GDM1 (cell line): ENCODE results near the gene GPT2.
"Not testable (repeated sequence)": the region's sequence is repeated elsewhere in the genome, so short reads cannot be mapped to it uniquely, and the experiment has no call there.

Experiments
- DNase-seq: peaks from one replicate; lab custom pipeline; 2025; lab: John Stamatoyannopoulos, UW

Gene GPT2

GRCh38 chr16:46923513-46924295 is 39.5 kb downstream of the GPT2 start:
- DNase-seq, result no peak

DNA sequence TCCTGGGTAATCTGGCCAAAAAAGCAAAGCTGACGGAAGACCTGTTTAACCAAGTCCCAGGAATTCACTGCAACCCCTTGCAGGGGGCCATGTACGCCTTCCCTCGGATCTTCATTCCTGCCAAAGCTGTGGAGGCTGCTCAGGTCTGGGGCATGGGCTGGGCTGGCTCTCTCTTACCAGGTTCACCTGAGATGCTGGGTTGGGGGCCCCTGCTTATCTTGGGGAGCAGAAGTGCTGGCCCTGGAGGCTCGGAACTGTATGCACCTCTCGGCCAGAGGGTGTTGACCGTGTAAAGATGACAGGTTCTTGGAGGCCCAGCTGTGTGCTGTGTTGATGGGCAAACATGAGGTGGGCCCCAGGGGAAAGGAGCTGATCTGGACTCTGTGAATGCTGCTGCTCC is 40.2 kb downstream of the GPT2 start:
- DNase-seq, result no peak

DNA sequence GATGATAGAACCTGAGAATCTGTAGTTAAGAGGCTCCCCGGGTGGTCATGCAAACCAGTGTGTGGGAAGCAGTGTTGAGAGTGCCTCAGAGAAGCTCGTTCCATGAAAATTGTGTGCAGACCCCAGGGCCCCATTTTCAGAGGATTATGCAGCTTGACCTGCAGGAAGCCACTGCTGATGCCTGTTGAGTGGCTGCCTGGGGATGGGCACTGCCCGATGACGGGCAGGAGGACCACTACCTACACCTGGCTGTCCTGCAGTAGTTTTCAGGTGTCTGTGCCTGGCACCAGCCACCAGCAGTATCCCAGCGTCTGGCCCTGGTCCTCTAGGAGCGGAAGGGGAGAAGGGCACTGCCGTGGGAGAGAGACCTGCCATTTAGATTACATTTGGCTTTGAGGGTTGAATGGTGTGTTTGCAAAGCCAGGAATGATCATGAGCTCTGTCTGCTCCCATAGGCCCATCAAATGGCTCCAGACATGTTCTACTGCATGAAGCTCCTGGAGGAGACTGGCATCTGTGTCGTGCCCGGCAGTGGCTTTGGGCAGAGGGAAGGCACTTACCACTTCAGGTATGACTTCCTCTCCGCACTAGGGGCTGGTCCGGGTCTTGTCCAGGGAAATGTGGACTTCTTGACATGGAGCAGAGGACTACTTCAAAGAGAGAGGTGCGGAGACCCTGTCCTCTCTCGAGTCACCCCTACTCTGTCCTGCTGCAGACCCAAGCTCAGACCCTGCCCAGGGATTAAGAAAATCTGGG is 42.5 kb downstream of the GPT2 start:
- DNase-seq, result no peak

DNA sequence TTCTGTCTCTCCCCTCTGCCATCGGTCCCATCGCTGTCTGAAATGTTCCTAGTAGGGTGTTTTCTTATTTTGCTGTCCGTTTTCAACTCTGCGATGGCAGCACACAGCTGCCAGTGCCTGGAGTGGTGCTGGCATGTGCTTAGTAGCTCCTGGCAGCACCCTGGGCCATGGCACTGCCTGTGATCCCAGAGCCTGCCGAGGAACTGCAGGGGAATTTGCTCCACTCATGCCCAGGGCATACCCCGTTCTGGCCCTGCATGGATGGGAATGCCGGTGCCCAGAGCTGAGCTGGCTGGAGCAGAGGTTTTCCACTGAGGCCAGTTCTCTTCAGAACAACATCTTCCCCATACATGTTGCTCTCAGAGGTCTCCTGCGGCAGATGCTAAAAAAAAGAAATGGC is 43.1 kb downstream of the GPT2 start:
- no peak for DNase-seq

GRCh38 chr16:46928811-46929210 is 44.6 kb downstream of the GPT2 start:
- DNase-seq, result no peak

- DNase-seq, result no peak
Measured at GRCh38 chr16:46929378-46930332, 45.5 kb downstream of the GPT2 start.

DNA sequence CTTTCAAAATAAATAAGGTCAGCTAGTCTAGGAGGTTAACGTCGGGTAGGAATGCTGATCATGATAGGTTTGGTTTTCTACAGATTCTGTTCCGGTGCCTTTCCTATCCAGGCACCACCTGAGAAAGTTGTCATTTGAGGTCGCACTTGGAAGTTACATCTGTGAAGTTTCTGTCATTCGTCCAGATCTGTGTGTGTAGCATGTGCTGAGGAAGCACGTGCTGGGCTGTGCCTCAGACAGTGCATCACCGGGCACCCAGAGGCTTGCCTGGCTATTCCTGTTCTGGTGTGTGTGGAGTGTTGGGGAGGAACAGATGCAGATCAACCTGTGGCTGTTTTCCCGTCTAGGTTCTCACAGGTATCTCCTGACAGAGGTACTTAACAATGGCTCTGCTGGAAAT is 46.7 kb downstream of the GPT2 start:
- DNase-seq, result no peak

DNA sequence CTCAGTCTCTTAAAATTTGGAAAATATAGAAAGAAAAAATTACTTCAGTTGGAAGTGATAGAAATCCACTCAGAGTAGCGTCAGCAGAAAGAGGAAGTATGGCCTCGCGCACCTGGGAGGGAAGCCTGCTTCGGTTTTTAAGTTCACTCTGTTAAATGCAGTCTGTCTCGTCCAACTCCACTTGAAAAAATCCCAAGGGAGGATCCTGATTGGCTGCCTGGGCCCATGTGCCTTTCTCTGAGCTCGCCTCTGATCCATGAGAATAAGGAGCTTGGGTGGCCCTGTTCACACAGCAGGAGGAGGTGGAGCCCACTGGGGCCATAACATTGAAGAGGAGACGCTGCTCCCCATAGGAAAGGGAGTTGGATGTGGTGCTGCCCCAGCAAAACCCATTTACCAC is 48.6 kb downstream of the GPT2 start:
- DNase-seq, result no peak

DNA sequence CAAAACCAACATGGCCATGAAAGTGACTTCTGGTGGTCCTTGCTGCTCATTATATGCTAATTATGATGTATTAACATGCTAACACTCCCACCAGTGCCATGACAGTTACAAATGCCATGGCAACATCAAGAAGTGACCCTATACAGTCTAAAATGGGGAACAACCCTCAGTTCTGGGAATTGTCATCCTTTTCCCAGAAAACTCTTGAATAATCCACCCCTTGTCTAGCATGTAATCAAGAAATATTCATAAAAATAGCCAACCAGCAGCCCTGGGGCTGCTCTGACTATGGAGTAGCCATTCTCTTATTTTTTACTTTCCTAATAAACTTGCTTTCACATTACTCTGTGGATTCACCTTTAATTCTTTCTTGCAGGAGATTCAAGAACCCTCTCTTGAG is 53.4 kb downstream of the GPT2 start:
- no peak for DNase-seq

- DNase-seq, result not testable (repeated sequence)
Measured at GRCh38 chr16:46944713-46945112, 60.6 kb downstream of the GPT2 start.

DNA sequence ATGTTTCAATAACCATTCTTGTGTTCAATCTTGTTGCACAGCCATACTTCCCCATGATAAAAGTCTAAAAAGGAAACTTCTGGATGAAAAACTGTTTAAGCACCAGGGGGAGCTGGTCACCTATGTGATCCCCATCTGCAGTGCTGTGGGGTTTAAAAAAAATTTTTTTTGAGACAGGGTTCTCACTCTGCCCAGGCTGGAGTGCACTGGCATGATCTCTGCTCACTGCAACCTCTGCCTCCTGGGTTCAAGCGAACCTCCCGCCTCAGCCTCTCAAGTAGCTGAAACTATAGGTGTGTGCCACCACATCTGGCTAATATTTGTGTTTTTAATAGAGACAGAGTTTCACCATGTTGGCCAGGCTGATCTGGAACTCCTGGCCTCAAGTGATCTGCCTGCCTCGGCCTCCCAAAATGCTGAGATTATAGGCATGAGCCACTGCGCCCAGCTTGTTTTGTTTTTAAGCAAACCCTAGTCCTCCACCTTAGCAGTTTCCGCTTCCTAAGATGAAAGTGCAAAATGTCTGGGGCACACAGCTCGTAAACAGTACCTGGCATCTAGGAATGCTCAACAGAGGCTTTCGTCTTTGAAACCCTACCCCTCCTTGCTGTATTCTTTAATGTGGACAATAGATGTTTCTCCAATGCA is 63.9 kb downstream of the GPT2 start:
- no peak for DNase-seq

GRCh38 chr16:46948548-46949166 is 64.5 kb downstream of the GPT2 start:
- no peak for DNase-seq

DNA sequence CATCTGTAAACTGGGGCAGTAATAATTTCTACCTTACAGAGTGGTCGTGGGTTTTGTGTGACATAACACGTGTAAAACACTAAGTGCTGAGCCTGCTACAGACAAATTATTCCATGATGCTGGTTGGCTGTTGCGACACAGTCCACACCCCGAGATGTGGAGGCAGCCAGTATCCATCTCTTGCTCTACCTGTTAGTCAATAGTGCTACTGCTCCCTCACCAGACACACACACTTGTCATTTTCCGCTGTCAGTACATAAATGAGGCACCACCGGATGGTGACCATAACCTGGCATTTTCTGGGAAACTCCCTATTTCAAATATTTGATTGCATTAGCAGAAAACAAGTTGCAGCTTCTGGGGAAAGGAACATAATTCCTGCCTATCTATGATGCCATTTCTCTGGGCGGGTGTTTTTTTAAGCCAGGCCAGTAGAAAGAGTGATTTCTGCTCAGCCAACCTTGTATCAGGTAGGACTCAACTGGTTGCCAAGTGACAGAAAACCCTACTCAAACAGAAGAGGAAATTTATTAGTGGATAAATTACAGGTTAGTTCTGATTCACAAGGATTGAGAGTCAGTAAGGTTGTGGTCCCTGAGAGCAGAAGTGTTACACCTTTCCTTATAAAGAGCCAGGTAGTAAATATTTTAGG is 65.2 kb downstream of the GPT2 start:
- DNase-seq, result no peak

- no peak for DNase-seq
Measured at GRCh38 chr16:46950009-46950408, 65.8 kb downstream of the GPT2 start.

GRCh38 chr16:46954562-46954961 is 70.4 kb downstream of the GPT2 start:
- no peak for DNase-seq

GRCh38 chr16:46961373-46962353 is 77.5 kb downstream of the GPT2 start:
- DNase-seq, result no peak

DNA sequence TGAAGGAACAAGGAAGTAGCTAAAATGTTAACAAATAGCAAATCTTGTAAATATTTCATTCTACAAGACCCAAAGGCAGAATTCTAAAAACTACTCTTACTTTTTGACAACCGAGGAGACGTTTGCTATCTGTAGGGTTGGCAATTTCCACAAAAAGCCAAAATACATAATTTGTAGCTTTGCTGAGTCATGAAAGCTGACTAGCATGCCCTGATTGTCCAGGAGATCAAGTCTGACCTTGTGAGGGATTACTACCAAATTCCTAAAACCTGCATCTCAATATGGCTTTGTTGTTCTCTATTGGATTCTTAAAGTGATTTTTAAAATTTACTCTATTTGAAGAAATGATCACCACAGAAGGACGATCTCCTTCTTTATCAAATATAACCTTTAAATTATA is 78.5 kb downstream of the GPT2 start:
- DNase-seq, result no peak

DNA sequence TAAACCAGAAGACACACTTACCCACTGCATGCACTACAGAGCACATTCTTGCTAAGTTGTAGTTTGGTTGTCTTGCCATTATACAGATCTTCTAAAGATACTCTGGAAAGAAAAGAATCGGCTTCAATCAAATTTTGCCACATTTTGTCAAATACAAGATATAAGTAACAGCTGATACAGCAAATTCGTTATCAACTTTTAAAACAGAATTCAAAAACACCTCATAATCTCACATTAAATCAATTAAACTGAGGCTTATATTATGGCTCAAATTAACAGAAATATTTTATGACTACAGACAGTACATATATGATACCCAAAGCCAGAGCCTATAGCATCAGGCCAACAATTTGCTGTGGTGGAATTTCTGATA is 83.9 kb downstream of the GPT2 start:
- DNase-seq, result no peak

GRCh38 chr16:46970089-46970488 is 85.9 kb downstream of the GPT2 start:
- no peak for DNase-seq

GRCh38 chr16:46971271-46971670 is 87.1 kb downstream of the GPT2 start:
- no peak for DNase-seq
